A549 (cell line): ENCODE results near the gene PCED1B. TPM values are rescaled to one million over a fixed set of nuclear protein-coding genes. Genes with fewer than 3 reads are reported as not detected.
A peak's percentile ranks its signal among the peaks of the same experiment; 100 is the strongest.

Source experiments
- ATAC-seq, 2 experiments: fragments of 200-7000 bp in 1 of 2; fragments of >200 bp in 1 of 2; cut with Nextera tagmentation in 1 of 2; cut with Tn5 transposase in 1 of 2; 3 replicates each; pipeline versions ENCODE4 v1.8.0 to v1.9.1; 2018 to 2020; ENCODE audit warnings: mild to moderate bottlenecking in 1 of 2, moderate library complexity in 1 of 2
- CTCF ChIA-PET: fragments of 300-600 bp; sonication (Branson Sonifier 250); formaldehyde crosslinking; extraction: SDS; loops from one replicate; lab custom pipeline; 2021; ENCODE audit warnings: antibody characterized with exemption, inconsistent platforms; lab: Yijun Ruan, JAX
- POLR2A ChIA-PET: fragments of 350-600 bp; formaldehyde crosslinking; extraction: SDS; loops from one replicate; lab custom pipeline; 2021; ENCODE audit warnings: antibody characterized with exemption, inconsistent platforms; lab: Yijun Ruan, JAX
- DNase-seq, 2 experiments: peaks; one replicate each; pipeline versions ENCODE4 v3.0.0 to v3.0.0-alpha.2; 2011 to 2016; ENCODE audit warnings: low read depth in 1 of 2, low spot score in 1 of 2
- FAIRE-seq: peaks from 2 replicates; lab custom pipeline; 2011; peaks lifted over from hg19 to GRCh38; lab: Jason Lieb, UNC
- H3K27ac ChIP-seq, 2 experiments: fragments of >200 bp; sonication (Bioruptor Twin); formaldehyde crosslinking; 3 replicates each; pipeline ENCODE4 v1.5.1; 2016 to 2017
- H3K4me1 ChIP-seq: fragments of >200 bp; sonication (Bioruptor Twin); formaldehyde crosslinking; 3 replicates; pipeline ENCODE4 v1.6.1; 2016
- H3K4me2 ChIP-seq: fragments of >200 bp; sonication (Bioruptor Twin); formaldehyde crosslinking; 3 replicates; pipeline ENCODE4 v1.6.1; 2016
- H3K4me3 ChIP-seq: fragments of >200 bp; sonication (Bioruptor Twin); formaldehyde crosslinking; 3 replicates; pipeline ENCODE4 v1.5.1; 2016
- H3K9me3 ChIP-seq: fragments of >200 bp; sonication (Bioruptor Twin); formaldehyde crosslinking; 3 replicates; pipeline ENCODE4 v1.6.1; 2016
- CBX8 ChIP-seq: fragments of 200-600 bp; sonication (generic); IDR thresholded peaks from 2 replicates; pipeline ENCODE4 v1.6.1; 2016
- CEBPB ChIP-seq, 2 experiments: fragments of >200 bp in 1 of 2; sonication (Bioruptor Twin) in 1 of 2; formaldehyde crosslinking in 1 of 2; IDR thresholded peaks; 2 replicates each; pipeline ENCODE4 v1.6.1; 2012 to 2016
- EHF ChIP-seq: fragments of 250-450 bp; sonication (Bioruptor Pico); IDR thresholded peaks from 2 replicates; pipeline ENCODE4 v1.5.0; 2020; ENCODE audit warnings: mild to moderate bottlenecking
- ESRRA ChIP-seq: fragments of 150-350 bp; IDR thresholded peaks from 2 replicates; pipeline ENCODE4 v1.6.1; 2014; ENCODE audit warnings: mild to moderate bottlenecking, low read length, borderline replicate concordance
- JUN ChIP-seq, 2 experiments: fragments of >200 bp; sonication (Bioruptor Twin); formaldehyde crosslinking; IDR thresholded peaks; 2 replicates in 1 of 2; 3 replicates in 1 of 2; pipeline ENCODE4 v1.6.1; 2016 to 2017
- JUNB ChIP-seq: fragments of >200 bp; sonication (Bioruptor Twin); formaldehyde crosslinking; IDR thresholded peaks from 2 replicates; pipeline ENCODE4 v1.6.1; 2016
- KDM1A ChIP-seq: fragments of 200-600 bp; sonication (generic); IDR thresholded peaks from 2 replicates; pipeline ENCODE4 v1.6.1; 2016; ENCODE audit warnings: low read depth, mild to moderate bottlenecking
- KDM5A ChIP-seq: fragments of 200-600 bp; sonication (generic); IDR thresholded peaks from 2 replicates; pipeline ENCODE4 v1.6.1; 2016; ENCODE audit warnings: antibody characterized with exemption, mild to moderate bottlenecking
- MAFK ChIP-seq: fragments of 450-650 bp; IDR thresholded peaks from 2 replicates; pipeline ENCODE4 v1.6.1; 2014; ENCODE audit not compliant: partially characterized antibody
- MYC ChIP-seq: IDR thresholded peaks from 2 replicates; pipeline ENCODE4 v1.6.1; 2012; ENCODE audit warnings: mild to moderate bottlenecking, inconsistent platforms, low read length, improper control_type of control experiment, borderline replicate concordance
- PHF8 ChIP-seq: fragments of 200-600 bp; sonication (generic); IDR thresholded peaks from 2 replicates; pipeline ENCODE4 v1.6.1; 2016; ENCODE audit warnings: low read depth, mild to moderate bottlenecking, antibody characterized with exemption, moderate library complexity, borderline replicate concordance
- RFX5 ChIP-seq: fragments of 450-650 bp; IDR thresholded peaks from 2 replicates; pipeline ENCODE4 v1.7.1; 2014; ENCODE audit warnings: antibody characterized with exemption, mild to moderate bottlenecking, moderate library complexity
- RNF2 ChIP-seq: fragments of 200-600 bp; sonication (generic); IDR thresholded peaks from 2 replicates; pipeline ENCODE4 v1.6.1; 2016; ENCODE audit warnings: low read depth, mild to moderate bottlenecking, antibody characterized with exemption, moderate library complexity, borderline replicate concordance
- SMC3 ChIP-seq: fragments of >200 bp; sonication (Bioruptor Twin); formaldehyde crosslinking; IDR thresholded peaks from 3 replicates; pipeline ENCODE4 v1.6.1; 2018; ENCODE audit warnings: inconsistent platforms
- TFCP2L1 ChIP-seq: fragments of 250-450 bp; sonication (Bioruptor Pico); IDR thresholded peaks from 2 replicates; pipeline ENCODE4 v1.5.0; 2021; ENCODE audit warnings: mild to moderate bottlenecking
- ZNF302 ChIP-seq: fragments of 250-450 bp; sonication (Bioruptor Pico); IDR thresholded peaks from 2 replicates; pipeline ENCODE4 v1.9.0; 2021; ENCODE audit warnings: inconsistent platforms, mild to moderate bottlenecking, moderate library complexity
- ZSCAN20 ChIP-seq: fragments of 250-450 bp; sonication (Bioruptor Pico); IDR thresholded peaks from 2 replicates; pipeline ENCODE4 v1.8.0; 2022; ENCODE audit warnings: mild to moderate bottlenecking, moderate library complexity
- WGBS: methylation state at CpG from one replicate; pipeline ENCODE4 v1.1.6; 2017; ENCODE audit errors: missing lambda C conversion rate; 5-methylcytosine and 5-hydroxymethylcytosine counted together
- polyA plus RNA-seq, 4 experiments: library from polyadenylated mRNA; depleted of rRNA in 3 of 4; stranded (reverse); fragments of >200 nt; fragmentation: RNase III in 1 of 4; extraction: RNeasy Plus Mini Kit Qiagen cat#74134 plus additional on column Dnase treatment in 1 of 4; gene quantifications; 2 replicates in 3 of 4; 3 replicates in 1 of 4; pipeline ENCODE4 v1.2.3, GENCODE V29; 2011 to 2017
- TF ChIP-seq, protein P1 (sequence below): fragments of >200 bp; sonication (Bioruptor Twin); formaldehyde crosslinking; IDR thresholded peaks from 3 replicates; pipeline ENCODE4 v1.6.1; 2016
- TF ChIP-seq, protein P2 (sequence below): fragments of 450-650 bp; IDR thresholded peaks from 2 replicates; pipeline ENCODE4 v1.6.1; 2014; ENCODE audit warnings: antibody characterized with exemption
- TF ChIP-seq, protein P3 (sequence below): fragments of 200-600 bp; sonication (generic); IDR thresholded peaks from 2 replicates; pipeline ENCODE4 v1.6.1; 2016; ENCODE audit warnings: antibody characterized with exemption, mild to moderate bottlenecking, moderate library complexity
- TF ChIP-seq, protein P4 (sequence below): fragments of 150-350 bp; IDR thresholded peaks from 2 replicates; pipeline ENCODE4 v1.6.1; 2014; ENCODE audit warnings: low read depth, mild to moderate bottlenecking, low read length
- TF ChIP-seq, protein P5 (sequence below): IDR thresholded peaks from 2 replicates; pipeline ENCODE4 v1.6.1; 2012
- TF ChIP-seq, protein P6 (sequence below): fragments of 250-450 bp; sonication (Bioruptor Pico); IDR thresholded peaks from 2 replicates; pipeline ENCODE4 v1.5.0; 2020; ENCODE audit warnings: low read depth, mild to moderate bottlenecking, moderate library complexity

PCED1B gene
- polyA plus RNA-seq, 2 of the 4 experiments (the other 2 are of a cell fraction): 74.6 to 108 TPM

DNA sequence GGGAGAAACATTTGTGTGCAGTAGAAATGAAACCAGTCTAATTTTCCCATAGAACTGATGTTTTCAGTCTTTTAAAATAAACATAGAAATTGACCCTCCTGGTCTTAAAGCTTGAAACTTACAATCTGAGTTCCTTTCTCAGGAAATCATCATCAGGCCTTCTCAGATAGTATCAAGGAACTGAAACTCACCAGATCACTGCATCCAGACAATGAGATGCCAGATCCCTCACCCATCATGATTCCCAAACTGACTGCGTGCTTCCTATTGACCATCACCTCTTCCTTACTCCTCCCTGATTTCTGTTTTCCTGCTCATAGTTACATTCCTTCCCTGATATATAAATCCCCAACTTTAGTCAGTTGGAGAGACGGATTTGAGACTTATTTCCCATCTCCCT lies 195.3 kb downstream of the PCED1B start:
- Histone ChIP-seq H3K4me3 (no peak overlapping the region), H3K4me1 (peaks cover 85% of the 10 kb centered on the region), H3K27ac (peak overlapping the region; percentile 88 to 91), H3K4me2 (no peak overlapping the region), H3K9me3 (no peaks in the 10 kb centered on the region)
- CTCF ChIA-PET: interaction anchor here (1.3 to 1.4 kb wide), 2 partner anchors 36 to 190 kb away, joined by 3 read pairs; no protein-coding TSS in a partner anchor
- DNase-seq: no peak
- FAIRE-seq: no peak
- WGBS: 97% methylated on average over 2 of the region's 2 CpGs
- TF ChIP-seq EHF (CRISPR knock-in tag) (peak; percentile 2; the same call in 1 of the 2 replicates), ZNF302 (CRISPR knock-in tag) (no peak)
- POLR2A ChIA-PET: no interaction called here
- ATAC-seq: no peak

DNA sequence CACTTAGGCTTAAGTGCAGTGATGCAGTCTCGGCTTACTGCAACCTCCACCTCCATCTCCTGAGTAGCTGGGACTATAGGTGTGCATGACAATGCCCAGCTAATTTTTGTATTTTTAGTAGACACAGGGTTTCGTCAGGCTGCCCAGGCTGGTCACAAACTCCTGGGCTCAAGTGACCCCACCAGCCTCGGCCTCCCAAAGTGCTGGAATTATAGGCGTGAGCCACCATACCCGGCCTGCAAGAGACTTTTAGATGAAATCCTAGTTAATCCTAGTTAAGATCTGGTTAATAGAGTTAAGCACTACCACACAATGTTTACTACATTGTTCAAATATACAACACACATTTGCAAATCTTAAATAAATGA lies 196.8 kb downstream of the PCED1B start:
- no peak for DNase-seq

DNA sequence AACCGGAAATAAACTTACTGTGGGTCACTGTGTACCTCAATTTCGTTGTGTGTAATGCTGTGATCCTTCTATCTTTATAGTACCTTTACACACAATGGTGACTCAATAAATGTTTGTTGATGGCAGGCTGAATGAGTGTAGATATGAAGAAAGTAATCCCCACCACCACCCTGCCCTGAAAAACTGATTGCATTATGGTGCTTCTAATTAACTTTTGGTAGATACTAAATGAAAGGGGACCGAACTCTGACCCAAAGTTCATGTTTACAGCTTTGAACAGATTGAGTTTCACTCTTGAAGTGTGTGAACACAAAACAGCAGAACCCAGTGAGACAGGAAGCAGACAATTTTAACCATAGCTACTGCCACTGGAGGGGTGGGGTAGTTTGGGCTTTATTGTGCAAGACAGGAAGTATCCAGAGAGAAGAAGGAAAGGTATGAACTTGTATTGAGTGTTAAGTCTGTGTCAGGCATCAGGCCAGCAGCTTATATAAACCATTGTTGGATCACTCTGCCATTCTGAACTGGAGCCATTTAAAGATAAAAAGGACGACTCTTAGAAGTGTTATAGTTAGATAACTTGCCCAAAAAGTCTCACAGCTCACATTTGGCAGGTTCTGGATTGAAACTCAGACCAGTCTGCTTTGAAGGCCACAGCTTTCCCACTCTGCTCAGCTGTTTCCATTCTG lies 197.3 kb downstream of the PCED1B start:
- H3K4me3 ChIP-seq: no peak overlapping the region
- ChIA-PET CTCF (interaction anchor here (0.9 to 1.2 kb wide), 2 partner anchors 12 to 52 kb away, joined by 3 to 4 read pairs; no protein-coding TSS in a partner anchor), POLR2A (interaction anchor here (0.9 to 3.3 kb wide), 3 partner anchors 35 to 197 kb away, joined by 3 to 20 read pairs (median 3); partner anchors contain the start of genes AMIGO2 and PCED1B)
- DNase-seq: peak in 1 of 2 experiments; percentile 85
- FAIRE-seq: no peak
- ATAC-seq: peak; percentile 40 to 49; a peak in 3 of 6 replicates
- H3K4me1 ChIP-seq: peaks cover 69% of the 10 kb centered on the region
- H3K9me3 ChIP-seq: no peaks in the 10 kb centered on the region
- peak overlapping the region; percentile 88 to 91 for H3K27ac ChIP-seq
- 13% methylated on average over 4 of the region's 4 CpGs for WGBS
- H3K4me2 ChIP-seq: peak overlapping the region; percentile 41
- TF ChIP-seq TFCP2L1 (CRISPR knock-in tag) (no peak), CEBPB (IDR thresholded peaks at IDR 0.05) (peak; percentile 77 to 98), RFX5 (no peak), KDM1A (no peak), SMC3 (no peak), RNF2 (no peak), JUN (IDR thresholded peaks at IDR 0.05) (no peak; a peak in 1 of 5 replicates), JUNB (peak; percentile 14; the same call in 1 of the 2 replicates), ZNF302 (CRISPR knock-in tag) (no peak), ESRRA (no peak), MYC (no peak), KDM5A (no peak), PHF8 (no peak), MAFK (no peak), EHF (CRISPR knock-in tag) (peak; percentile 53; the same call in 1 of the 2 replicates), ZSCAN20 (CRISPR knock-in tag) (no peak; the same call in 1 of the 2 replicates)
- TF ChIP-seq, protein P1, sequence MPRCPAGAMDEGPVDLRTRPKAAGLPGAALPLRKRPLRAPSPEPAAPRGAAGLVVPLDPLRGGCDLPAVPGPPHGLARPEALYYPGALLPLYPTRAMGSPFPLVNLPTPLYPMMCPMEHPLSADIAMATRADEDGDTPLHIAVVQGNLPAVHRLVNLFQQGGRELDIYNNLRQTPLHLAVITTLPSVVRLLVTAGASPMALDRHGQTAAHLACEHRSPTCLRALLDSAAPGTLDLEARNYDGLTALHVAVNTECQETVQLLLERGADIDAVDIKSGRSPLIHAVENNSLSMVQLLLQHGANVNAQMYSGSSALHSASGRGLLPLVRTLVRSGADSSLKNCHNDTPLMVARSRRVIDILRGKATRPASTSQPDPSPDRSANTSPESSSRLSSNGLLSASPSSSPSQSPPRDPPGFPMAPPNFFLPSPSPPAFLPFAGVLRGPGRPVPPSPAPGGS: no peak
- TF ChIP-seq, protein P2, sequence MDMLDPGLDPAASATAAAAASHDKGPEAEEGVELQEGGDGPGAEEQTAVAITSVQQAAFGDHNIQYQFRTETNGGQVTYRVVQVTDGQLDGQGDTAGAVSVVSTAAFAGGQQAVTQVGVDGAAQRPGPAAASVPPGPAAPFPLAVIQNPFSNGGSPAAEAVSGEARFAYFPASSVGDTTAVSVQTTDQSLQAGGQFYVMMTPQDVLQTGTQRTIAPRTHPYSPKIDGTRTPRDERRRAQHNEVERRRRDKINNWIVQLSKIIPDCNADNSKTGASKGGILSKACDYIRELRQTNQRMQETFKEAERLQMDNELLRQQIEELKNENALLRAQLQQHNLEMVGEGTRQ: no peak
- TF ChIP-seq, protein P3, sequence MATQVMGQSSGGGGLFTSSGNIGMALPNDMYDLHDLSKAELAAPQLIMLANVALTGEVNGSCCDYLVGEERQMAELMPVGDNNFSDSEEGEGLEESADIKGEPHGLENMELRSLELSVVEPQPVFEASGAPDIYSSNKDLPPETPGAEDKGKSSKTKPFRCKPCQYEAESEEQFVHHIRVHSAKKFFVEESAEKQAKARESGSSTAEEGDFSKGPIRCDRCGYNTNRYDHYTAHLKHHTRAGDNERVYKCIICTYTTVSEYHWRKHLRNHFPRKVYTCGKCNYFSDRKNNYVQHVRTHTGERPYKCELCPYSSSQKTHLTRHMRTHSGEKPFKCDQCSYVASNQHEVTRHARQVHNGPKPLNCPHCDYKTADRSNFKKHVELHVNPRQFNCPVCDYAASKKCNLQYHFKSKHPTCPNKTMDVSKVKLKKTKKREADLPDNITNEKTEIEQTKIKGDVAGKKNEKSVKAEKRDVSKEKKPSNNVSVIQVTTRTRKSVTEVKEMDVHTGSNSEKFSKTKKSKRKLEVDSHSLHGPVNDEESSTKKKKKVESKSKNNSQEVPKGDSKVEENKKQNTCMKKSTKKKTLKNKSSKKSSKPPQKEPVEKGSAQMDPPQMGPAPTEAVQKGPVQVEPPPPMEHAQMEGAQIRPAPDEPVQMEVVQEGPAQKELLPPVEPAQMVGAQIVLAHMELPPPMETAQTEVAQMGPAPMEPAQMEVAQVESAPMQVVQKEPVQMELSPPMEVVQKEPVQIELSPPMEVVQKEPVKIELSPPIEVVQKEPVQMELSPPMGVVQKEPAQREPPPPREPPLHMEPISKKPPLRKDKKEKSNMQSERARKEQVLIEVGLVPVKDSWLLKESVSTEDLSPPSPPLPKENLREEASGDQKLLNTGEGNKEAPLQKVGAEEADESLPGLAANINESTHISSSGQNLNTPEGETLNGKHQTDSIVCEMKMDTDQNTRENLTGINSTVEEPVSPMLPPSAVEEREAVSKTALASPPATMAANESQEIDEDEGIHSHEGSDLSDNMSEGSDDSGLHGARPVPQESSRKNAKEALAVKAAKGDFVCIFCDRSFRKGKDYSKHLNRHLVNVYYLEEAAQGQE: no peak
- TF ChIP-seq, protein P4, sequence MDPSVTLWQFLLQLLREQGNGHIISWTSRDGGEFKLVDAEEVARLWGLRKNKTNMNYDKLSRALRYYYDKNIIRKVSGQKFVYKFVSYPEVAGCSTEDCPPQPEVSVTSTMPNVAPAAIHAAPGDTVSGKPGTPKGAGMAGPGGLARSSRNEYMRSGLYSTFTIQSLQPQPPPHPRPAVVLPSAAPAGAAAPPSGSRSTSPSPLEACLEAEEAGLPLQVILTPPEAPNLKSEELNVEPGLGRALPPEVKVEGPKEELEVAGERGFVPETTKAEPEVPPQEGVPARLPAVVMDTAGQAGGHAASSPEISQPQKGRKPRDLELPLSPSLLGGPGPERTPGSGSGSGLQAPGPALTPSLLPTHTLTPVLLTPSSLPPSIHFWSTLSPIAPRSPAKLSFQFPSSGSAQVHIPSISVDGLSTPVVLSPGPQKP: no peak
- TF ChIP-seq, protein P5, sequence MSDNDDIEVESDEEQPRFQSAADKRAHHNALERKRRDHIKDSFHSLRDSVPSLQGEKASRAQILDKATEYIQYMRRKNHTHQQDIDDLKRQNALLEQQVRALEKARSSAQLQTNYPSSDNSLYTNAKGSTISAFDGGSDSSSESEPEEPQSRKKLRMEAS: peak; percentile 69
- TF ChIP-seq, protein P6, sequence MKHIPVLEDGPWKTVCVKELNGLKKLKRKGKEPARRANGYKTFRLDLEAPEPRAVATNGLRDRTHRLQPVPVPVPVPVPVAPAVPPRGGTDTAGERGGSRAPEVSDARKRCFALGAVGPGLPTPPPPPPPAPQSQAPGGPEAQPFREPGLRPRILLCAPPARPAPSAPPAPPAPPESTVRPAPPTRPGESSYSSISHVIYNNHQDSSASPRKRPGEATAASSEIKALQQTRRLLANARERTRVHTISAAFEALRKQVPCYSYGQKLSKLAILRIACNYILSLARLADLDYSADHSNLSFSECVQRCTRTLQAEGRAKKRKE (CRISPR knock-in tag): peak; percentile 67; the same call in 1 of the 2 replicates

More for the DNA sequence above, 196.8 kb downstream of the PCED1B start:
- FAIRE-seq: no peak
- Histone ChIP-seq H3K4me1 (peaks cover 70% of the 10 kb centered on the region), H3K4me3 (no peak overlapping the region), H3K4me2 (peak overlapping the region; percentile 41), H3K9me3 (no peaks in the 10 kb centered on the region), H3K27ac (peak overlapping the region; percentile 88 to 91)
- 67% methylated on average over 5 of the region's 5 CpGs for WGBS
- ChIA-PET CTCF (interaction anchor here (0.6 to 1.4 kb wide), 4 partner anchors 38 to 237 kb away, joined by 3 to 5 read pairs (median 4); no protein-coding TSS in a partner anchor), POLR2A (interaction anchor here (0.9 to 3.3 kb wide), 2 partner anchors 51 to 196 kb away, joined by 3 to 20 read pairs; partner anchors contain the start of genes AMIGO2 and PCED1B)
- TF ChIP-seq CEBPB (IDR thresholded peaks at IDR 0.05): no peak
- TF ChIP-seq EHF (CRISPR knock-in tag): peak; percentile 56; the same call in 1 of the 2 replicates
- no peak for TF ChIP-seq CBX8
- ATAC-seq: no peak
